ENCODE measurements around the gene SOS1. TPM values are rescaled to one million over a fixed set of nuclear protein-coding genes. Genes with fewer than 3 reads are reported as not detected.

The SOS1 gene
- total RNA-seq: 10 to 100 TPM; 67.2 to 72.4 (median 71.0) TPM

GRCh38 chr2:39120771-39121522, at the start of gene SOS1:
SOS1 (minus strand) TSS chr2:39121051; CDS start chr2:39120422, 629 bp downstream.
- TF ChIP-seq CTCF (IDR thresholded peaks at IDR 0.05; ENCODE audit: low read depth): no peak

GRCh38 chr2:39164089-39164488, 43.2 kb upstream of the SOS1 start:
- no peak for TF ChIP-seq CTCF (IDR thresholded peaks at IDR 0.05; ENCODE audit: low read depth)

- no peak for TF ChIP-seq CTCF (IDR thresholded peaks at IDR 0.05; ENCODE audit: low read depth)
Observed at GRCh38 chr2:39160982-39161381, 40.1 kb upstream of the SOS1 start.

- no peak for TF ChIP-seq CTCF (IDR thresholded peaks at IDR 0.05; ENCODE audit: low read depth)
Observed at GRCh38 chr2:39159283-39159682, 38.4 kb upstream of the SOS1 start.

GRCh38 chr2:39158351-39158750, 37.5 kb upstream of the SOS1 start:
- TF ChIP-seq CTCF (IDR thresholded peaks at IDR 0.05; ENCODE audit: low read depth): no peak

GRCh38 chr2:39156846-39157245, 36.0 kb upstream of the SOS1 start:
- TF ChIP-seq CTCF (IDR thresholded peaks at IDR 0.05; ENCODE audit: low read depth): no peak

GRCh38 chr2:39156107-39156506, 35.3 kb upstream of the SOS1 start:
- no peak for TF ChIP-seq CTCF (IDR thresholded peaks at IDR 0.05; ENCODE audit: low read depth)

All from subcutaneous adipose tissue (tissue), 4 donors.